A549 (cell line): ENCODE measurements around the gene BCR. TPM values are rescaled to one million over a fixed set of nuclear protein-coding genes. Genes with fewer than 3 reads are reported as not detected.

Experiments
- ATAC-seq, 2 experiments: fragments of 200-7000 bp in 1 of 2; fragments of >200 bp in 1 of 2; cut with Nextera tagmentation in 1 of 2; cut with Tn5 transposase in 1 of 2; 3 replicates each; pipeline versions ENCODE4 v1.8.0 to v1.9.1; 2018 to 2020; ENCODE audit warnings: mild to moderate bottlenecking in 1 of 2, moderate library complexity in 1 of 2
- CTCF ChIA-PET: fragments of 300-600 bp; sonication (Branson Sonifier 250); formaldehyde crosslinking; extraction: SDS; loops from one replicate; lab custom pipeline; 2021; ENCODE audit warnings: antibody characterized with exemption, inconsistent platforms; lab: Yijun Ruan, JAX
- POLR2A ChIA-PET: fragments of 350-600 bp; formaldehyde crosslinking; extraction: SDS; loops from one replicate; lab custom pipeline; 2021; ENCODE audit warnings: antibody characterized with exemption, inconsistent platforms; lab: Yijun Ruan, JAX
- DNase-seq, 2 experiments: peaks; one replicate each; pipeline versions ENCODE4 v3.0.0 to v3.0.0-alpha.2; 2011 to 2016; ENCODE audit warnings: low read depth in 1 of 2, low spot score in 1 of 2
- FAIRE-seq: peaks from 2 replicates; lab custom pipeline; 2011; peaks lifted over from hg19 to GRCh38; lab: Jason Lieb, UNC
- H3K27ac ChIP-seq, 2 experiments: fragments of >200 bp; sonication (Bioruptor Twin); formaldehyde crosslinking; 3 replicates each; pipeline ENCODE4 v1.5.1; 2016 to 2017
- H3K4me1 ChIP-seq: fragments of >200 bp; sonication (Bioruptor Twin); formaldehyde crosslinking; 3 replicates; pipeline ENCODE4 v1.6.1; 2016
- H3K4me2 ChIP-seq: fragments of >200 bp; sonication (Bioruptor Twin); formaldehyde crosslinking; 3 replicates; pipeline ENCODE4 v1.6.1; 2016
- H3K4me3 ChIP-seq: fragments of >200 bp; sonication (Bioruptor Twin); formaldehyde crosslinking; 3 replicates; pipeline ENCODE4 v1.5.1; 2016
- H3K9me3 ChIP-seq: fragments of >200 bp; sonication (Bioruptor Twin); formaldehyde crosslinking; 3 replicates; pipeline ENCODE4 v1.6.1; 2016
- ATOH8 ChIP-seq: fragments of 250-450 bp; sonication (Bioruptor Pico); IDR thresholded peaks from 2 replicates; pipeline ENCODE4 v1.5.0; 2020; ENCODE audit warnings: low read depth, mild to moderate bottlenecking, moderate library complexity
- BHLHE40 ChIP-seq: IDR thresholded peaks from 2 replicates; pipeline ENCODE4 v1.6.1; 2012; ENCODE audit warnings: low read depth, low read length, inconsistent platforms
- CBX2 ChIP-seq: fragments of 200-600 bp; sonication (generic); IDR thresholded peaks from 2 replicates; pipeline ENCODE4 v1.6.1; 2016; ENCODE audit warnings: low read depth, mild to moderate bottlenecking, borderline replicate concordance
- CTCF ChIP-seq: fragments of >200 bp; sonication (Bioruptor Twin); formaldehyde crosslinking; IDR thresholded peaks from 3 replicates; pipeline ENCODE4 v1.5.1; 2016
- ELK1 ChIP-seq: fragments of 150-350 bp; IDR thresholded peaks from 2 replicates; pipeline ENCODE4 v1.6.1; 2014; ENCODE audit warnings: low read depth, mild to moderate bottlenecking, low read length
- HDAC2 ChIP-seq: fragments of 200-600 bp; sonication (generic); IDR thresholded peaks from 2 replicates; pipeline ENCODE4 v1.6.1; 2016
- KDM1A ChIP-seq: fragments of 200-600 bp; sonication (generic); IDR thresholded peaks from 2 replicates; pipeline ENCODE4 v1.6.1; 2016; ENCODE audit warnings: low read depth, mild to moderate bottlenecking
- MAX ChIP-seq: IDR thresholded peaks from 2 replicates; pipeline ENCODE4 v1.6.1; 2012
- NPAS2 ChIP-seq: fragments of 250-450 bp; sonication (Bioruptor Pico); IDR thresholded peaks from 2 replicates; pipeline ENCODE4 v1.8.0; 2022; ENCODE audit warnings: mild to moderate bottlenecking, moderate library complexity, borderline replicate concordance
- PHF8 ChIP-seq: fragments of 200-600 bp; sonication (generic); IDR thresholded peaks from 2 replicates; pipeline ENCODE4 v1.6.1; 2016; ENCODE audit warnings: low read depth, mild to moderate bottlenecking, antibody characterized with exemption, moderate library complexity, borderline replicate concordance
- RARB ChIP-seq: fragments of 250-450 bp; sonication (Bioruptor Pico); IDR thresholded peaks from 2 replicates; pipeline ENCODE4 v1.8.0; 2021; ENCODE audit warnings: mild to moderate bottlenecking, moderate library complexity
- RCOR1 ChIP-seq: fragments of 150-350 bp; IDR thresholded peaks from 2 replicates; pipeline ENCODE4 v1.6.1; 2014; ENCODE audit warnings: antibody characterized with exemption, low read length, low read depth
- RFX5 ChIP-seq: fragments of 450-650 bp; IDR thresholded peaks from 2 replicates; pipeline ENCODE4 v1.7.1; 2014; ENCODE audit warnings: antibody characterized with exemption, mild to moderate bottlenecking, moderate library complexity
- RNF2 ChIP-seq: fragments of 200-600 bp; sonication (generic); IDR thresholded peaks from 2 replicates; pipeline ENCODE4 v1.6.1; 2016; ENCODE audit warnings: low read depth, mild to moderate bottlenecking, antibody characterized with exemption, moderate library complexity, borderline replicate concordance
- SREBF2 ChIP-seq: fragments of 450-650 bp; IDR thresholded peaks from 2 replicates; pipeline ENCODE4 v1.6.1; 2014; ENCODE audit warnings: mild to moderate bottlenecking, moderate library complexity
- TFCP2L1 ChIP-seq: fragments of 250-450 bp; sonication (Bioruptor Pico); IDR thresholded peaks from 2 replicates; pipeline ENCODE4 v1.5.0; 2021; ENCODE audit warnings: mild to moderate bottlenecking
- ZC3H11A ChIP-seq: fragments of 450-650 bp; IDR thresholded peaks from 2 replicates; pipeline ENCODE4 v1.6.1; 2014; ENCODE audit warnings: antibody characterized with exemption, mild to moderate bottlenecking
- WGBS: methylation state at CpG from one replicate; pipeline ENCODE4 v1.1.6; 2017; ENCODE audit errors: missing lambda C conversion rate; 5-methylcytosine and 5-hydroxymethylcytosine counted together
- polyA plus RNA-seq, 4 experiments: library from polyadenylated mRNA; depleted of rRNA in 3 of 4; stranded (reverse); fragments of >200 nt; fragmentation: RNase III in 1 of 4; extraction: RNeasy Plus Mini Kit Qiagen cat#74134 plus additional on column Dnase treatment in 1 of 4; gene quantifications; 2 replicates in 3 of 4; 3 replicates in 1 of 4; pipeline ENCODE4 v1.2.3, GENCODE V29; 2011 to 2017
- TF ChIP-seq, protein P1 (sequence below): fragments of 250-450 bp; sonication (Bioruptor Pico); IDR thresholded peaks from 2 replicates; pipeline ENCODE4 v1.5.0; 2021; ENCODE audit warnings: mild to moderate bottlenecking, moderate library complexity, borderline replicate concordance

The BCR gene
- polyA plus RNA-seq, 2 of the 4 experiments (the other 2 are of a cell fraction): 14.7 to 16.4 TPM

- peaks cover 31% of the 10 kb centered on the region for H3K4me1 ChIP-seq
- 64% methylated on average over 21 of the region's 25 CpGs for WGBS
- peak overlapping the region; percentile 86 to 99 for H3K27ac ChIP-seq
- ChIA-PET POLR2A (no interaction called here), CTCF (interaction anchor here (0.9 to 13.4 kb wide), 8 partner anchors 10 to 206 kb away, joined by 3 to 186 read pairs (median 6); no protein-coding TSS in a partner anchor)
- no peaks in the 10 kb centered on the region for H3K9me3 ChIP-seq
- peak; percentile 11 to 39; a peak in 3 of 6 replicates for ATAC-seq
- peak overlapping the region; percentile 86 for H3K4me2 ChIP-seq
- no peak for TF ChIP-seq RFX5
- no peak for TF ChIP-seq CTCF
- no peak for TF ChIP-seq RARB (CRISPR knock-in tag)
- no peak for TF ChIP-seq PHF8
- no peak for TF ChIP-seq SREBF2
- TF ChIP-seq ATOH8 (CRISPR knock-in tag): no peak
- TF ChIP-seq ELK1: no peak
- TF ChIP-seq RCOR1: no peak
- TF ChIP-seq TFCP2L1 (CRISPR knock-in tag): no peak
- TF ChIP-seq KDM1A: no peak
- no peak for TF ChIP-seq HDAC2
- no peak for TF ChIP-seq MAX
- TF ChIP-seq, protein P1, sequence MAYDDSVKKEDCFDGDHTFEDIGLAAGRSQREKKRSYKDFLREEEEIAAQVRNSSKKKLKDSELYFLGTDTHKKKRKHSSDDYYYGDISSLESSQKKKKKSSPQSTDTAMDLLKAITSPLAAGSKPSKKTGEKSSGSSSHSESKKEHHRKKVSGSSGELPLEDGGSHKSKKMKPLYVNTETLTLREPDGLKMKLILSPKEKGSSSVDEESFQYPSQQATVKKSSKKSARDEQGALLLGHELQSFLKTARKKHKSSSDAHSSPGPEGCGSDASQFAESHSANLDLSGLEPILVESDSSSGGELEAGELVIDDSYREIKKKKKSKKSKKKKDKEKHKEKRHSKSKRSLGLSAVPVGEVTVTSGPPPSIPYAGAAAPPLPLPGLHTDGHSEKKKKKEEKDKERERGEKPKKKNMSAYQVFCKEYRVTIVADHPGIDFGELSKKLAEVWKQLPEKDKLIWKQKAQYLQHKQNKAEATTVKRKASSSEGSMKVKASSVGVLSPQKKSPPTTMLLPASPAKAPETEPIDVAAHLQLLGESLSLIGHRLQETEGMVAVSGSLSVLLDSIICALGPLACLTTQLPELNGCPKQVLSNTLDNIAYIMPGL: no peak
- TF ChIP-seq BHLHE40: no peak
- no peak for TF ChIP-seq ZC3H11A
- no peak for TF ChIP-seq NPAS2 (CRISPR knock-in tag)
- TF ChIP-seq CBX2: no peak
- TF ChIP-seq RNF2: no peak
- DNase-seq: no peak
- FAIRE-seq: no peak
- H3K4me3 ChIP-seq: peak overlapping the region; percentile 60
Measured at GRCh38 chr22:23179381-23180299, 669 bp upstream of the BCR start.
